ENCODE measurements around the gene HGD. TPM values are rescaled to one million over a fixed set of nuclear protein-coding genes. Genes with fewer than 3 reads are reported as not detected.

HGD gene
- polyA plus RNA-seq, 1 of the 3 experiments (the other 2 are of a cell fraction), result not detected

GRCh38 chr3:120706950-120707349, 24.9 kb upstream of the HGD start:
- H3K9ac ChIP-seq, result no peak overlapping the region
- 0 out of 2 replicates have a peak, but pooled peaks cover 6% of the 10 kb centered on the region for H3K9me3 ChIP-seq
- DNase-seq, result no peak
- POLR2A ChIA-PET, result no interaction called here
- CTCF ChIA-PET, result interaction anchor here (0.7 kb wide), 1 partner anchor 13 kb away, joined by 3 read pairs; no protein-coding TSS in a partner anchor
- no peak for TF ChIP-seq YY1 (IDR thresholded peaks at IDR 0.05; ENCODE audit: low read depth)
- TF ChIP-seq RAD21 (IDR thresholded peaks at IDR 0.05; ENCODE audit: low read length), result no peak
- TF ChIP-seq TAF1 (IDR thresholded peaks at IDR 0.05; ENCODE audit: borderline replicate concordance, low read depth, low read length), result no peak
- no peak for TF ChIP-seq ELF1 (IDR thresholded peaks at IDR 0.05)
- no peak for TF ChIP-seq FOXM1 (IDR thresholded peaks at IDR 0.05; ENCODE audit: low read depth)
- no peak for TF ChIP-seq CTCF (IDR thresholded peaks at IDR 0.05)
- TF ChIP-seq MAX (IDR thresholded peaks at IDR 0.05; ENCODE audit: low read depth), result no peak
- TF ChIP-seq JUND (IDR thresholded peaks at IDR 0.05), result no peak
- no peak for TF ChIP-seq SMC3 (IDR thresholded peaks at IDR 0.05; ENCODE audit: low read depth, low read length)
- TF ChIP-seq SIN3A (IDR thresholded peaks at IDR 0.05; ENCODE audit: borderline replicate concordance, low read depth, low read length), result no peak
- TF ChIP-seq PBX3 (IDR thresholded peaks at IDR 0.05), result no peak
- TF ChIP-seq TCF12 (IDR thresholded peaks at IDR 0.05), result no peak
- no peak for TF ChIP-seq MEF2A (IDR thresholded peaks at IDR 0.05; ENCODE audit: borderline replicate concordance, low read depth)
- TF ChIP-seq EP300 (IDR thresholded peaks at IDR 0.05; ENCODE audit: borderline replicate concordance in 1 of 2, low read depth in 1 of 2, low read length in 1 of 2), result no peak
- no peak for TF ChIP-seq NRF1 (IDR thresholded peaks at IDR 0.05; ENCODE audit: low read depth, low read length)
- TF ChIP-seq GATA2 (CRISPR knock-in tag; IDR thresholded peaks at IDR 0.05), result no peak
- H3K4me3 ChIP-seq (ENCODE audit: low read depth in 2 of 2, low read length in 1 of 2), result no peak overlapping the region
- no peaks in the 10 kb centered on the region for H3K27me3 ChIP-seq (ENCODE audit: insufficient read depth)
- H3K27ac ChIP-seq (ENCODE audit: low read depth in 2 of 2, low read length in 1 of 2), result no peak overlapping the region
- H3K4me1 ChIP-seq (ENCODE audit: control insufficient read depth in 1 of 2, insufficient read depth in 2 of 2, low read depth in 1 of 2, low read length in 1 of 2), result no peaks in the 10 kb centered on the region
- no peaks in the 10 kb centered on the region for H3F3A ChIP-seq (replicated peaks; ENCODE audit: insufficient read depth)
- H3K9me2 ChIP-seq, result no peaks in the 10 kb centered on the region
- H4K20me1 ChIP-seq (ENCODE audit: insufficient read depth), result no peaks in the 10 kb centered on the region
- H3K79me2 ChIP-seq (ENCODE audit: insufficient read depth), result no peaks in the 10 kb centered on the region; the same call in 1 of the 2 replicates
- no peak overlapping the region for H2AFZ ChIP-seq (ENCODE audit: low read depth)
- peaks cover 17 to 25% of the 10 kb centered on the region in 2 experiments for H3K36me3 ChIP-seq (replicated peaks in 1 of 2; ENCODE audit: control insufficient read depth in 1 of 2, insufficient read depth in 2 of 2, low read length in 1 of 2)
- H3K4me2 ChIP-seq, result no peak overlapping the region

- H3K4me3 ChIP-seq (ENCODE audit: low read depth in 2 of 2, low read length in 1 of 2), result no peak overlapping the region
- ChIA-PET POLR2A (no interaction called here), CTCF (no interaction called here)
- no peaks in the 10 kb centered on the region for H3F3A ChIP-seq (replicated peaks; ENCODE audit: insufficient read depth)
- H3K79me2 ChIP-seq (ENCODE audit: insufficient read depth), result no peaks in the 10 kb centered on the region; the same call in 1 of the 2 replicates
- no peak overlapping the region for H3K9ac ChIP-seq
- H3K9me3 ChIP-seq, result 0 out of 2 replicates have a peak, but pooled peaks cover 6% of the 10 kb centered on the region
- H4K20me1 ChIP-seq (ENCODE audit: insufficient read depth), result no peaks in the 10 kb centered on the region
- H3K27ac ChIP-seq (ENCODE audit: low read depth in 2 of 2, low read length in 1 of 2), result no peak overlapping the region
- H3K9me2 ChIP-seq, result no peaks in the 10 kb centered on the region
- peaks cover 17 to 25% of the 10 kb centered on the region in 2 experiments for H3K36me3 ChIP-seq (replicated peaks in 1 of 2; ENCODE audit: control insufficient read depth in 1 of 2, insufficient read depth in 2 of 2, low read length in 1 of 2)
- no peaks in the 10 kb centered on the region for H3K27me3 ChIP-seq (ENCODE audit: insufficient read depth)
- H3K4me1 ChIP-seq (ENCODE audit: control insufficient read depth in 1 of 2, insufficient read depth in 2 of 2, low read depth in 1 of 2, low read length in 1 of 2), result no peaks in the 10 kb centered on the region
- H2AFZ ChIP-seq (ENCODE audit: low read depth), result no peak overlapping the region
- 98% methylated on average over 5 of the region's 5 CpGs for WGBS (ENCODE audit: low lambda C conversion rate)
- H3K4me2 ChIP-seq, result no peak overlapping the region
- no peak for DNase-seq
- TF ChIP-seq CTCF (IDR thresholded peaks at IDR 0.05) (no peak), ELF1 (IDR thresholded peaks at IDR 0.05) (no peak), POLR2AphosphoS5 (IDR thresholded peaks at IDR 0.05; ENCODE audit: low read depth, low read length) (no peak), MAX (IDR thresholded peaks at IDR 0.05; ENCODE audit: low read depth) (no peak), MXI1 (IDR thresholded peaks at IDR 0.05; ENCODE audit: low read depth, low read length) (no peak), RXRA (IDR thresholded peaks at IDR 0.05; ENCODE audit: borderline replicate concordance, low read depth) (no peak), GATA2 (CRISPR knock-in tag; IDR thresholded peaks at IDR 0.05) (no peak), ZBTB33 (IDR thresholded peaks at IDR 0.05; ENCODE audit: borderline replicate concordance, low read depth) (no peak), RAD21 (IDR thresholded peaks at IDR 0.05; ENCODE audit: low read length) (no peak)
These were observed 24.0 kb upstream of the HGD start for GRCh38 chr3:120705884-120706582.

All from SK-N-SH (cell line).